Measurements from ENCODE around the gene NOS1. TPM values are rescaled to one million over a fixed set of nuclear protein-coding genes. Genes with fewer than 3 reads are reported as not detected.
"Not testable (repeated sequence)": the region's sequence is repeated elsewhere in the genome, so short reads cannot be mapped to it uniquely, and the experiment has no call there.

NOS1 gene
- total RNA-seq, 1 experiment from 2014 or later = 0.35 TPM

DNA sequence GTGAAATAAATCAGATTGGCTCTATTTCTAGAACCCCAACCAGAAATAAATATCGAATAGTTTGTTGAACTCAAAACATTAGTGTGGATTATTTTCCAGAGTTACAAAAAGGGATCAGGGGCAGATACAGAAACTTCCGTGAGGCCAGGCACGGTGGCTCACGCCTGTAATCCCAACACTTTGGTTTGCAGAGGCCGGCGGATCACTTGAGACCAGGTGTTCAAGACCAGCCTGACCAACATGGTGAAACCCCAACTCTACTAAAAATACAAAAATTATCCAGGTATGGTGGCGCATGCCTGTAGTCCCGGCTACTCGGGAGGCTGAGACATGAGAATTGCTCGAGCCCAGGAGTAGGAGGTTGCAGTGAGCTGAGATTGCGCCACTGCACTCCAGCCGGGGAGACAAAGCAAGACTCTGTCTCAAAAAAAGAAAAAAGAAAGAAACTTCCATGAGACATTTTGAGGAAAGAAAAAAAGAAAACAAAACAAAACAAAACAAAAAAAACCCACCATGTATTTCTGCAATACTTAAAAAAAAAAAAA, 173.2 kb downstream of the NOS1 start:
- DNase-seq = no peak
- Histone ChIP-seq H3K27me3 (ENCODE audit: control insufficient read depth, insufficient read depth, low read length) (no peaks in the 10 kb centered on the region), H3K4me3 (ENCODE audit: insufficient read depth, low read depth, low read length) (no peak overlapping the region), H3K36me3 (replicated peaks; ENCODE audit: control insufficient read depth, insufficient read depth, low read length) (peaks cover 13% of the 10 kb centered on the region)

DNA sequence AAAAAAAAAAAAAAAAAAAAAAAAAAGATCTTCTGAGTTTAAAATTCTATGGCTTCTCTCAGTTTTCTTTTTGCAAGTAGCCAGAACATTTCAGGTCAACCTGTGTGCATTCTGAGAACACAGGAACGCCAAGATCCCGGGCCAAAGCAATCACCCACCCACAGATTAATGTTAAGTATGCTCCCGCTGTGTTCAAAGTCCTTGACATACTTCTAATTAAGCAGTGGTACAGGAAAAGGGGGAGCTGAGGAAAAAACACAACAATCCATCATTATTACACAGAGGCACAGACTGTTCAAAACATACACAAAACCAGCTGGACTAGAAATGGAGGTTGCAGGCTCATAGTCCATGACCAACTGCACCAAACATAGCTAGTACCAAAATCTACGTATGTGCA, 174.0 kb downstream of the NOS1 start:
- DNase-seq = no peak
- H3K4me3 ChIP-seq (ENCODE audit: insufficient read depth, low read depth, low read length) = no peak overlapping the region
- no peaks in the 10 kb centered on the region for H3K27me3 ChIP-seq (ENCODE audit: control insufficient read depth, insufficient read depth, low read length)
- peaks cover 16% of the 10 kb centered on the region for H3K36me3 ChIP-seq (replicated peaks; ENCODE audit: control insufficient read depth, insufficient read depth, low read length)

- peaks cover 22% of the 10 kb centered on the region for H3K36me3 ChIP-seq (replicated peaks; ENCODE audit: control insufficient read depth, insufficient read depth, low read length)
Observed at GRCh38 chr12:117182866-117183265, 178.6 kb downstream of the NOS1 start.

DNA sequence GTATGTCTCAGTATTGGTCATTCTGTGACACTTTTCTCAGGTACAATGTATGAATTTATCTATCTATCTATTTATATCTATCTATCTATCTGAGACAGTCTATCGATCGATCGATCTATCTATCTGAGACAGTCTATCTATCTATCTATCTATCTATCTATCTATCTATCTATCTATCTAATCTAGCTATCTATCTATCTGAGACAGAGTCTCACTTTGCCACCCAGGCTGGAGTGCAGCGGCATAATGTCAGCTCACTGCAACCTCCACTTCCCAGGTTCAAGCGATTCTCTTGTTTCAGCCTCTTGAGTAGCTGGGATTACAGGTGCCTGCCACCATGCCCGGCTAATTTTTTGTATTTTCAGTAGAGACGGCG, 180.0 kb downstream of the NOS1 start:
- DNase-seq; H3K4me3 ChIP-seq (ENCODE audit: insufficient read depth, low read depth, low read length); H3K27me3 ChIP-seq (ENCODE audit: control insufficient read depth, insufficient read depth, low read length): not testable (repeated sequence)
- H3K36me3 ChIP-seq (replicated peaks; ENCODE audit: control insufficient read depth, insufficient read depth, low read length) = peaks cover 22% of the 10 kb centered on the region

More at GRCh38 chr12:117182866-117183265, 178.6 kb downstream of the NOS1 start:
- Histone ChIP-seq H3K27me3 (ENCODE audit: control insufficient read depth, insufficient read depth, low read length) (no peaks in the 10 kb centered on the region), H3K4me3 (ENCODE audit: insufficient read depth, low read depth, low read length) (no peak overlapping the region)
- DNase-seq = no peak

DNA sequence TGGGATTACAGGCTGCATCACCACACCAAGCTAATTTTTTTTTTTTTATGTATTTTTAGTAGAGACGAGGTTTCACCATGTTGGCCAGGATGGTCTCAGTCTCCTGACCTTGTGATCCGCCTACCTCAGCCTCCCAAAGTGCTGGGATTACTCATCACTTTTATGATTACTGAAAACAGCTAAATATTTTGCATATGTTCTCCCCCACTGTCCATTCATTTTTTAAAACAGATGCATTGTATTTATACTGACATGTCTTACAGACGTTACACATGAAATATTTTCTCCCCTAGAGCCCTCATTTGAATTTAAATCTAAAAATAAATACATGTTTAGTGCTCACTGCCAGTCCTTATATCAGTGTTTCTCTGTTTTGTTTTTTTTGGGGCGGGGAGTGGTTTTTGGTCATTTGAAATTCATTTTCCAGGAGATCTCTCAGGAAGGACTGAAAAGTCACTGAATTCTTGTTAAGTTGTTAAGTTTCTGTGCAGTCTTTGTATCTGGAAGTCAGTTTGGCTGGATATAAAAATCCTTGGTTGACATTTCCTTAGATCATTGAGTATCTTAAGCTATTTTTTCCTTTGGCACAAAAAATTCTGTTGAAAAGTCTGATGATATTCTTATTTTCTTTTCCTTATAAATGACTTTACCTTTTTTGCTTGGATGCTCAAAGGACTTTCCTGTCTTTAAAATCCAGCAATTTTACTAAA, 180.5 kb downstream of the NOS1 start:
- DNase-seq = no peak
- no peaks in the 10 kb centered on the region for H3K27me3 ChIP-seq (ENCODE audit: control insufficient read depth, insufficient read depth, low read length)
- H3K4me3 ChIP-seq (ENCODE audit: insufficient read depth, low read depth, low read length) = no peak overlapping the region
- H3K36me3 ChIP-seq (replicated peaks; ENCODE audit: control insufficient read depth, insufficient read depth, low read length) = peaks cover 24% of the 10 kb centered on the region

DNA sequence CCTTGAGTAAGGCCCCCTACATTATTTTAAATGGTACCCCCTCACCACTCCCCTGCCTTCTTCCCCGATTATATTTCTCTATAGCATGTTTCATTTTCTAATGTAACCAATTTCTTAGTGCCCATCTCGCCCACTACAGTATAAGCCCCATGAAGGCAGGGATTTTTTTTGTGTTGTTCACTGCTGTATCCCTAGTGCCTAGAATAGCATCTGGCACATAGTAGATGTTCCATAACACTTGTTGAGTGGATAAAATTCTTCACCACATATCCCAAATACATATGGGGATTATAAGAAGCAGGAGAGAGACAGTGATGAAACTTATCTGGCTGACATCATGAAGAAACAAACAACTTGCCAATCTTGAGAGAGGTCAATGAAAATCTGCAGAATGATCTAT, 182.7 kb downstream of the NOS1 start:
- Histone ChIP-seq H3K4me3 (ENCODE audit: insufficient read depth, low read depth, low read length) (no peak overlapping the region), H3K27me3 (ENCODE audit: control insufficient read depth, insufficient read depth, low read length) (no peaks in the 10 kb centered on the region), H3K36me3 (replicated peaks; ENCODE audit: control insufficient read depth, insufficient read depth, low read length) (peaks cover 31% of the 10 kb centered on the region)
- DNase-seq = no peak

DNA sequence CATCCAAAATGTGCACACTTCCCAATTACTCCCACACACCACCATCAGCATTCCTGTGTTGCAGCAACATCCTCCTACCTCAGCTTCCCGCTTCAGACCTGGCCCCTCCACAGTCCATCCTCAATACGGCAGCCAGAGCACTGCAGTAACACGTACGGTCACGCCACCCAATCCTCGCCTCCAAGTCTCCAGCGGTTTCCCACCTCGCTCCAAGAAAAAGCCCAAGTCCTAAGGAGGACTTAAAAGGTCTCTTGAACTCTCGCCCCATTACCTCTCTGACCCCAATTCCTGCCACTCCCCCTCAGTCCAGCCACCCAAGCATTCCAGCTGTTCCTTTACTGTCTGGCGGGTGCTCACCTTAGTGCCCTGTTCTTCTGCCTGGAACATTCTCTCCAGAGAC, 183.1 kb downstream of the NOS1 start:
- DNase-seq = no peak
- Histone ChIP-seq H3K4me3 (ENCODE audit: insufficient read depth, low read depth, low read length) (no peak overlapping the region), H3K36me3 (replicated peaks; ENCODE audit: control insufficient read depth, insufficient read depth, low read length) (peaks cover 31% of the 10 kb centered on the region), H3K27me3 (ENCODE audit: control insufficient read depth, insufficient read depth, low read length) (no peaks in the 10 kb centered on the region)

DNA sequence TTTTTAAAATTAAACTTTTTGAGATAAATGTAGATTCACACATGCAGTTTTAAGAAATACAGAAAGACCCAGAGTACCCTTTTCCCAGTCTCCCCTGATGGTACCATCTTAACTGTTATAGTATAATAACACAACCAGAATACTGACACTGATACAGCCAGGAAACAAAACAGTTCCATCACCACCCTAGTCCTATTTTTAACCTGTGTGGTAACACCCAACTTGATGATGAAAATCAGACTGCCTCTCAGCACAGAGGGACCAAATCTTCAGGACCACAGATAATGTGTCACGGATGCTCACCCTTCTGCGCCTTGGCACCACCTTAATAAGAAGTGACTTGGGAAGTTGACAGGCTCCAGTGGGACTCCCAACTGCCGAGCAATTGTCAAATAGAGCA, 189.3 kb downstream of the NOS1 start:
- no peak for DNase-seq
- H3K27me3 ChIP-seq (ENCODE audit: control insufficient read depth, insufficient read depth, low read length) = no peaks in the 10 kb centered on the region
- peaks cover 34% of the 10 kb centered on the region for H3K36me3 ChIP-seq (replicated peaks; ENCODE audit: control insufficient read depth, insufficient read depth, low read length)
- H3K4me3 ChIP-seq (ENCODE audit: insufficient read depth, low read depth, low read length) = no peak overlapping the region

DNA sequence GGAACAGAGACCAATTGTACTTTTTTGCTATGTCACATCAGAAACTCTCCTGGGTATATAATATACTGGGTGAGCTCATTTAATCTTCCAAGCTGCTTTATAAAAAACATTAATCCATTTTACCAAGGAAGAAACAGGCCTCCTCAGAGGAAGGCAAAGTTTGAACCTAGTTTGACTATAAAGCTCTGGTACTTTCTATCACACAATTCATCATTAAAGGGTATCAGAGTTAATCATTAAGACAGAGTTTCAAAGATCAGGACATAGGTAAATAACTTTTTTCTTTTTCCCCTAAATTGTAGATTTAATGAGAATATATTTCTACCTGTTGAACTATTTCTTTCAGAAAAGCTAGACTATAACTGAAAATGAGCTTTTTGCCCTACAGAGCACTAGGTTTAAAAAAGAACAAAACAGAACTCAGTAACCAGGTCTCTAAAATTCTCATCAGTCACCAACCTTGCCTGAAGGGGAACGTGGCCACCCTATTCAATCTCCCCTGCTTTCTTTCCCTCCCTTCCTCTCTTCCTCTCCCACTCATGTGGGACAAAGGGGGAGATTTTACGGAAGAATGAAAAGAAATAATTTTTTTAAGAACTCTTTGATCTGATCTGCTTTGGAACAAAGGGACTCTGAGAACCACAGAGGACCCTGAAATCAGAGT, 189.8 kb downstream of the NOS1 start:
- Histone ChIP-seq H3K36me3 (replicated peaks; ENCODE audit: control insufficient read depth, insufficient read depth, low read length) (peaks cover 36% of the 10 kb centered on the region), H3K4me3 (ENCODE audit: insufficient read depth, low read depth, low read length) (no peak overlapping the region), H3K27me3 (ENCODE audit: control insufficient read depth, insufficient read depth, low read length) (no peaks in the 10 kb centered on the region)
- DNase-seq = no peak

- Histone ChIP-seq H3K4me3 (ENCODE audit: insufficient read depth, low read depth, low read length) (no peak overlapping the region), H3K27me3 (ENCODE audit: control insufficient read depth, insufficient read depth, low read length) (no peaks in the 10 kb centered on the region), H3K36me3 (replicated peaks; ENCODE audit: control insufficient read depth, insufficient read depth, low read length) (peaks cover 40% of the 10 kb centered on the region)
- no peak for DNase-seq
Observed at GRCh38 chr12:117169548-117169947, 191.9 kb downstream of the NOS1 start.

DNA sequence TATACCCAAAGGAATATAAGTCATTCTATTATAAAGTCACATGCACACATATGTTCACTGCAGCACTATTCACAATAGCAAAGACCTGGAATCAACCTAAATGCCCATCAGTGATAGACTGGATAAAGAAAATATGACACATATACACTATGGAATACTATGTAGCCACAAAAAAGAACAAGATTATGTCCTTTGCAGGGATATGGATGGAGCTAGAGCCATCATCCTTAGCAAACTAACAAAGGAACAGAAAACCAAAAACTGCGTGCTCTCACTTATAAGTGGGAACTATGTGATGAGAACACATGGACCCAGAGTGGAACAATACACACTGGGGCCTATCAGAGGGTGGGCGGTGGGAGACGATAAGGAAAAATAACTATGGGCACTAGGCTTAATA, 192.4 kb downstream of the NOS1 start:
- no peaks in the 10 kb centered on the region for H3K27me3 ChIP-seq (ENCODE audit: control insufficient read depth, insufficient read depth, low read length)
- peaks cover 36% of the 10 kb centered on the region for H3K36me3 ChIP-seq (replicated peaks; ENCODE audit: control insufficient read depth, insufficient read depth, low read length)
- no peak for DNase-seq

GRCh38 chr12:117167769-117168168, 193.7 kb downstream of the NOS1 start:
- Histone ChIP-seq H3K27me3 (ENCODE audit: control insufficient read depth, insufficient read depth, low read length) (no peaks in the 10 kb centered on the region), H3K4me3 (ENCODE audit: insufficient read depth, low read depth, low read length) (no peak overlapping the region), H3K36me3 (replicated peaks; ENCODE audit: control insufficient read depth, insufficient read depth, low read length) (peaks cover 36% of the 10 kb centered on the region)
- DNase-seq = no peak

More for the DNA sequence above, 192.4 kb downstream of the NOS1 start:
- H3K4me3 ChIP-seq (ENCODE audit: insufficient read depth, low read depth, low read length) = no peak overlapping the region

DNA sequence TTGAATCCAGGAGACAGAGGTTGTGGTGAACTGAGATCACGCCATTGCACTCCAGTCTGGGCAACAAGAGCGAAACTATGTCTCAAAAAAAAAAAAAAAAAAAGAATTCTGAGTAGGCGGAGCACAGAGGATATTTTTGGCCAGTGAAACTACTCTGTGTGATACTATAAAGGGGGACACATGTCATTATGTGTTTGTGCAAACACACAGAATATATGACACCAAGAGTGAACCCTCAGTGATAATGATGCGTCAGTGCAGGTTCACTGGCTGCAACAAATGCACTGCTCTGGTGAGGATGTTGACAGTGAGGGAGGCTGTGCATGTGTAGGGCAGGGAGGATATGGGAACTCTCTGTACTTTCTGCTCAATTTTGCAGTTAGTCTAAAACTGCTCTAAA, 195.3 kb downstream of the NOS1 start:
- DNase-seq = no peak
- peaks cover 43% of the 10 kb centered on the region for H3K36me3 ChIP-seq (replicated peaks; ENCODE audit: control insufficient read depth, insufficient read depth, low read length)

DNA sequence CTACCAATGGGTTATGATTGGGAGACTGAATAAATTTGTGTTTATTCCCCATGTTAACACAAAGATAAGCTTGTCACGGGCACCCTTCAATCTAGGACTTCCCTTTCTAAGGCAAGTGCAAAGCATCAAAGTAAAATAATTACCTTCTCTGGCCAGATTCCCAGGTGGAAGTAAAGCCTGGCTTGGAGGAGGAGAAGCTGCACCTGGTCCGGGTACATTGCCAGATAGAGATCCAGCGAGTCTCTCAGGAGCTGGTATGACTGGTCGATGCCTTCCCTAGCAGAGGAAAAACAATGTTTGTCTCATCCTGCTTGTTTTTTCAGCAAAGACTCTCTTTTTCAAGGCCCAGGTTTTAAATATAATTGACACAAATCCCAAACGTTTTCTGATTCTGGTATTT, 196.1 kb downstream of the NOS1 start:
- no peak overlapping the region for H3K4me3 ChIP-seq (ENCODE audit: insufficient read depth, low read depth, low read length)
- peaks cover 43% of the 10 kb centered on the region for H3K36me3 ChIP-seq (replicated peaks; ENCODE audit: control insufficient read depth, insufficient read depth, low read length)
- DNase-seq = no peak
- no peaks in the 10 kb centered on the region for H3K27me3 ChIP-seq (ENCODE audit: control insufficient read depth, insufficient read depth, low read length)

More for the DNA sequence above, 195.3 kb downstream of the NOS1 start:
- H3K27me3 ChIP-seq (ENCODE audit: control insufficient read depth, insufficient read depth, low read length) = no peaks in the 10 kb centered on the region
- H3K4me3 ChIP-seq (ENCODE audit: insufficient read depth, low read depth, low read length) = no peak overlapping the region

DNA sequence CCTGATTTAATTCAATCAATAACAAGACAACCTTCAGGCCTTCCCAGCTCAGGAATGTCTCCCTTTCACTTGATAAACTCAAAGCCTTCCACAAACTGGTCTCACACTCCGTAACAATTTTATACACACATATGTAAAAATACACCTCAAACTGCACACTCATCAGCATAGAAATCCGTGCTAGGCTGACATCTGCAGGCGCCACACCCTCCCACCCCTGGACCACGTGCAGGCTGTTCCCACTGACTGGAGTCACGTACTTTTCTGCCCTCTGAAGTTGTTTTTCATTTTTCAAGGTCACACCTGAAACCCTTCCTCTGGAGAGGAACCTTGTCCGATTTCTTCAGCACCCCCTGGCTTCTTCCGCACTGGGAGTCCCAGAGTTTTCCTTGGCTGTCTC, 198.8 kb downstream of the NOS1 start:
- DNase-seq = no peak
- no peak overlapping the region for H3K4me3 ChIP-seq (ENCODE audit: insufficient read depth, low read depth, low read length)
- peaks cover 55% of the 10 kb centered on the region for H3K36me3 ChIP-seq (replicated peaks; ENCODE audit: control insufficient read depth, insufficient read depth, low read length)
- H3K27me3 ChIP-seq (ENCODE audit: control insufficient read depth, insufficient read depth, low read length) = no peaks in the 10 kb centered on the region
